DMS79 (cell line): ENCODE data around the gene GPR63.
A peak's percentile ranks its signal among the peaks of the same experiment; 100 is the strongest.

Experiments
- DNase-seq: peaks from one replicate; lab custom pipeline; 2025; lab: John Stamatoyannopoulos, UW

Gene GPR63

GRCh38 chr6:96821034-96821433 lies 16.2 kb downstream of the GPR63 start:
- no peak for DNase-seq

- DNase-seq, result no peak
These were observed 20.9 kb downstream of the GPR63 start for GRCh38 chr6:96816301-96816817.

GRCh38 chr6:96814625-96815024 lies 22.7 kb downstream of the GPR63 start:
- no peak for DNase-seq

DNA sequence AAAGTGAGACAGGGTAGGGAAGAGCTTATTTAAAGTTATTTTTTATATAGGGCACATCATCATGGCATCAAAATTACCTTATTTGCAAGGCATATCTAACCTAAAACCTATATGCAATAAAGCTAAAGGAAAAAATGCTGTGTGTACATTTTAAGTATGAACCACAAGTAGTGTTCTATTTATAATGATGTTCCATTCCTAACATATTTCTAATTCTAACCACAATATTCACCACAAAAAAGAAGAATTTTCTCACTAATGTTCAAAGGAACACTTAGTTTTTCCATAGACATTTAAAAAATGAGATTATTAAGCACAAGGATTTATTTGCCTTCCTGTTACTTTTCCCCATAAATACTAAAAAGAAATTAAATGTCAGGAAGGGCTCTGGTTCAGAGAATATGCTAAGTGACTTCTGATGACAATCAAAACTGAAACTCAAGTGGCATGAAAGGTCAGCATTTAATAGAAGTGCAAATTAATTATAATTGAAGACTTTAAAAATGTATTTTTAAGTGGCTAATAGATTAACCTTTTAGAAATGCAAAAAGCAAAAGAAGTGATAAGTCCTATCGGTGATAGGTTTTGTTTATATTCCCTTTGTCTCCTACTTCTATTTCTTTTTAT lies 25.1 kb downstream of the GPR63 start:
- no peak for DNase-seq

DNA sequence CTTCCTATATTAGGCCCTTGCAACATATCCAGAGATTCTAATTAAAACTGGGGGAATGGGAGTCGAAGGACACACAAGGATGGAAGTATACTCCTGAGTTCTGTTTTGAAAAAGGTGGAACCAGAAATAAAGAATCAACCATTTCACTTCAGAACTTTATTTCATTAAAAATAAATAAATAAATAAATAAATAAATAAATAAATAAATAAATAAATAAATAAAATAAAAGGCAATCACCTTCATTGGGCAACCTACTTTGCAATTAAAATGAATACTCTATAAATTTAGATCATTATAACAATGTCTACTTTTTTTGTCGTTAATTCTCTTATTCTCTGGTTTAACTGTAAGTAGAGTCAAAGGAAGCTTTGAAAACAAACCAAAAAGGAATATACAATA lies 25.6 kb downstream of the GPR63 start:
- DNase-seq, result no peak

GRCh38 chr6:96811136-96811535 lies 26.1 kb downstream of the GPR63 start:
- no peak for DNase-seq

- no peak for DNase-seq
These were observed 28.2 kb downstream of the GPR63 start for GRCh38 chr6:96809119-96809518.

GRCh38 chr6:96803106-96803481 lies 34.2 kb downstream of the GPR63 start:
- DNase-seq, result no peak

DNA sequence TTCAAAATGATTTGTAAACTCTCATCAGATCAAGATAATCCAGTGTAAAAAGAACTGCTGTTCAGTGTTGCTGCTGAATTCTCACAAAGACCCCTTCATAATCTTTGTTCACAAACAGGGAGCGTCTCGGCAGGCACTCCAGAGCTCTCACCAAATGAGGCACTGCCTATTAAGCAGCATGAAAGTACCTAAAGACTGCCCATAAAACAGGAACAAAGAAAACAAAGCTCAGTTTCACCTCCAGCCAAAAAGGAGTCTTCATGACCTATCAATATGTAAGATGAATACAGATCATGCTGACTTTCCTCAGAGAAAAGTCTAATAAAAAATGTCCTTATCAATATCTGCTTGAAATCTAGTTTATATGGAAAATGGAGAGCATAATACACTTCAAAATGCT lies 41.8 kb downstream of the GPR63 start:
- no peak for DNase-seq

GRCh38 chr6:96794980-96795379 lies 42.3 kb downstream of the GPR63 start:
- DNase-seq, result no peak

- no peak for DNase-seq
These were observed 44.6 kb downstream of the GPR63 start for GRCh38 chr6:96792561-96793190.

DNA sequence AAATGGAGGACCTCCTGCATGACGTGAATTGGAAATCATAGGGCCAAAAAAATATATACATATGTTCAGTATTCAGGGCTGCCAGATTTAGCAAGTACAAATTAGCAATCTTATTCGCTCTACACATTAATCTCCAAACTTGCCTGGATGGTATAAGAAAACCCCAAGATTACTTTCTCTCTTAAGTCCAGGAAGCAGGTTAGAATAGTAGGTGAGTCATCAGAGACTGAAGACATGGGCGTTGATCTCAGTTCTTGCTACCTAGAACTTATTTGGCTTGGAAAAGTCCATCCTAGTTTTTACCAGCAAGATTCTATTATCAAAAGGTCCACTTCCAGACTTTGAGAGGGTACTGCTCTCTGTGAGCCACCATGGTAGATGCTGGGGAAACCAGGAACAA lies 47.4 kb downstream of the GPR63 start:
- no peak for DNase-seq

GRCh38 chr6:96787846-96788580 lies 49.3 kb downstream of the GPR63 start:
- peak; percentile 53 for DNase-seq

DNA sequence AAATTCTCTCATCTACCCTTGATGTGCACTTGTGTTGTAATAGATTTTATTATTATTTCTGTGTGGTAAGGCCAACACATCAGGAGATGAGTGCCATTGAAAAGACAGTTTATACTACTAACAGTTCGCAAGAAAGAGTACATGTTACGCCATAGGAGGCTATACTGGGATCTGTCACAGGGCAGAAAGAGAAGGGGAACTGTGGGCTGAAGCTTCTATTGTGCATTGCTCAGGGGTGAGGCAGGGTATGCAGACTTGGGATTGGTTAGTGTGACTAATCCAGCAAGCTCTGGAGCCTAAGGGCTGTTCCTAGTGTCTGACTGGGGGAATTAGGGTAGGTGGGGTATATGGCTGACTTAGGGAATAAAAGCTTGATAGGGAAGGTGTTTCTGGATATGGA lies 50.9 kb downstream of the GPR63 start:
- DNase-seq, result no peak

DNA sequence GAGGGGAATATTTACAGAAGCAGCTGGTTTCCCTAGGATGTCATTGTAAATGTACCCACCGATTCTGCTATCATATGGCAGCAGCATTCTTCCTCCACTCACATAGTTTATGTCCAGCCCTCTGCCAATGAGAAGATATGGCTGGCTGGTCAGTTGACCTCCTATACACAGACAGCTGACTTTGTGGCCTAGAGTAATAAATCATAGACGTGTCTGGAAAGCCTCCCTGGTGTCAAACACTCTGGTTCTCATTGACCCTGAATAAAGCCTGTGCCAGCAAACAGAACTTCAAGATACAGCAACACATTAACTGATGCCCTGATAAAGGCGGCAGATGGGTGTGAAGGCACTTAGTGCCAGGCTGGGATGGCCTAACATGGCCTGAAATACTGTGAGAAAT lies 52.6 kb downstream of the GPR63 start:
- DNase-seq, result no peak

DNA sequence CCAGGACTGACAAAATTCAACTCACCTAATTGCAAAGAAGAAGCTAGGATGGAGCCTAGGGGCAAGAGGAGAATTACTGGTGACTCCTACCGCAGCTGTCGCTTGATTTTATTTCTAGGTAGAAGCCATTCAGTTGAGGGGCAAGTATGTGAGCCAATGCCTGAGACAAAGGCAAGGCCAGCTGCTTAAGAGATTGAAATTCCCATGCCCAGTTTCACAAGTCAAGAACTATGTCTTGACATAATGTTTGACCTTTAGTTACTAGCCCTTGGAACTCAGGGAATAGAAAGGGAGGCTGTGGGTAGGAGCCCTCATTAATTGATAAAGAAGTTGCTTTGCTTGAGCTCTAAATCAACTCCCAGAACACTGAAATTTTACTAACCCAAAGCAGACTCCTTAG lies 54.0 kb downstream of the GPR63 start:
- no peak for DNase-seq

DNA sequence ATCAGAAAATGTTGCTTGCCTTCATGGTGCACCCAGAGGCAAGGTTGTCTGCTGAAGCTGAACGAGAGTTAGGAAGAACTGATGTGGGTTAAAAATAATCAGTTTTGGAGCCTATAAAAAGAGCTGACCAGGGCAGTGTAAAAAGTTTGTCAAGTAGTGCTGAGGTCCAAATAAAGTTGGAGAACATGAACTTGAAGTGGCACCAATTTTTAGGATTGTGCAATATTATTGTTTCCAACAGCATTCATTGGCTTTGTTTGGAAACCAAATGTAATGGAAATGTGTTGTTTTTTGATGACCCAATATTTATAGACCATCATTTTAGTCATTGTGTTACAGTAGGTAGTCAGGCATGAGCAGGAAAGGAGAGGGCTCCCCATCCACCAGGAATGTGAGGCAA lies 55.7 kb downstream of the GPR63 start:
- no peak for DNase-seq

- DNase-seq, result no peak
These were observed 60.2 kb downstream of the GPR63 start for GRCh38 chr6:96777113-96777512.

- no peak for DNase-seq
These were observed 61.4 kb downstream of the GPR63 start for GRCh38 chr6:96775727-96776400.

DNA sequence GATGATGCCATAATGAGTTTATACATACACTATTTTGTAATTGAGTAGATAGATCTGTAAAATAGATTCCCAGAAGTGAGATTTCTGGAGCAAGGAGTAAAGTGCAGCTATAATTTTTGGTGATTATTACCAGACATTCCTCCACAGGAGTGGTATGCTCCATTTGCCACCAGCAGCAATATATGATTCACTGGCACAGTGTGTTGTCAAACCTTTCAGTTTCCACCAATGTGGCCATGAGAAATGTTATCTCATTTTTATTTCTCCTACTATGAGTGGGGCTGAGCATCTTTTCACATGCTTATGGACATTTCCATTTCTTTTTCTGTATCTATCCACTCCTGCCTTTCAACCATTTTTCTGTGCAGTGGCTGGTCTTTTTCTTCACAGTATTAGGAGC lies 70.5 kb downstream of the GPR63 start:
- no peak for DNase-seq

DNA sequence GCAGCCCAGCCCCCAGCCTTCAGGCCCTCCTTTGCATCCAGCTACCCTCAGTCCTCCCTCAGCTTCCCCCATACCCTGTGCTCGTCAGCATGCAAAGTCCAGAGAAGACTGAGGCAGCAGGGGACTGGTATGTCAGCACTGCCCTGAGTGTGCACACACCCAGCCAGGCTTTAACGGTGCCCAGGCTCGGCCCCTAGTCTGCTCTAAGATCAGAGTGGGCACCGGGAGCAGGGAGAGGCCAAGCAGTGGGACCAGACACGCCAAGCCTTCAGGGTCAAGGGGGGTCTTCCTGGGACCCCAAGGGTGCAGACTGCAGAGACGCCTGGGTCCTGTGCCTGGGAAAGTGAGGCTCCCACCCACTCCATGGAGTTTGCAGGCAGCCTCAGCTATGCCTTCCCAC lies 74.7 kb downstream of the GPR63 start:
- DNase-seq, result no peak

- DNase-seq, result no peak
These were observed 75.5 kb downstream of the GPR63 start for GRCh38 chr6:96761794-96762193.
